Measurements from ENCODE around the gene MYO5A.

Gene MYO5A

GRCh38 chr15:52263563-52264282 lies 265.0 kb downstream of the MYO5A start:
- DNase-seq (ENCODE audit: low read depth in 2 of 3, low spot score in 2 of 3) = no peak

- DNase-seq (ENCODE audit: low read depth in 2 of 3, low spot score in 2 of 3) = no peak
These were observed 266.3 kb downstream of the MYO5A start for GRCh38 chr15:52262364-52262763.

- peak in 2 of 3 experiments; percentile 42 to 46 for DNase-seq (ENCODE audit: low read depth in 2 of 3, low spot score in 2 of 3)
These were observed 267.0 kb downstream of the MYO5A start for GRCh38 chr15:52261498-52262242.

GRCh38 chr15:52261026-52261425 lies 267.7 kb downstream of the MYO5A start:
- DNase-seq (ENCODE audit: low read depth in 2 of 3, low spot score in 2 of 3) = no peak

- DNase-seq (ENCODE audit: low read depth in 2 of 3, low spot score in 2 of 3) = no peak
These were observed 269.2 kb downstream of the MYO5A start for GRCh38 chr15:52259503-52259902.

GRCh38 chr15:52258461-52258860 lies 270.2 kb downstream of the MYO5A start:
- no peak for DNase-seq (ENCODE audit: low read depth in 2 of 3, low spot score in 2 of 3)

GRCh38 chr15:52257734-52258062 lies 271.0 kb downstream of the MYO5A start:
- DNase-seq (ENCODE audit: low read depth in 2 of 3, low spot score in 2 of 3) = no peak

Measured in activated CD8-positive, alpha-beta memory T cell treated with anti-CD3 and anti-CD28 coated beads for 48 hours (primary cell).